Nephron progenitor cell (in vitro differentiated cells): ENCODE results near the gene ESRRB.

Experiments used
- DNase-seq: peaks from one replicate; pipeline ENCODE4 v3.0.0; 2021
- H3K27ac Mint-ChIP-seq: 2 replicates; pipeline ENCODE4 v1.8.0; 2021; ENCODE audit warnings: mild to moderate bottlenecking, moderate library complexity, mixed read lengths
- H3K27me3 Mint-ChIP-seq: 2 replicates; pipeline ENCODE4 v1.8.0; 2021; ENCODE audit warnings: mild to moderate bottlenecking, low read depth, mixed read lengths; ENCODE audit not compliant: poor library complexity
- H3K36me3 Mint-ChIP-seq: 2 replicates; pipeline ENCODE4 v1.8.0; 2021; ENCODE audit warnings: low read depth, mixed read lengths
- H3K4me1 Mint-ChIP-seq: 2 replicates; pipeline ENCODE4 v1.8.0; 2021; ENCODE audit warnings: mixed read lengths
- H3K4me3 Mint-ChIP-seq: 2 replicates; pipeline ENCODE4 v1.8.0; 2021; ENCODE audit warnings: mild to moderate bottlenecking, moderate library complexity, mixed read lengths
- H3K9me3 Mint-ChIP-seq: 2 replicates; pipeline ENCODE4 v1.8.0; 2021; ENCODE audit warnings: mild to moderate bottlenecking, moderate library complexity, mixed read lengths
- CTCF ChIP-seq: fragments of 200-600 bp; sonication (generic); IDR thresholded peaks from 2 replicates; pipeline ENCODE4 v1.5.0; 2021; ENCODE audit warnings: antibody characterized with exemption

The ESRRB gene

DNA sequence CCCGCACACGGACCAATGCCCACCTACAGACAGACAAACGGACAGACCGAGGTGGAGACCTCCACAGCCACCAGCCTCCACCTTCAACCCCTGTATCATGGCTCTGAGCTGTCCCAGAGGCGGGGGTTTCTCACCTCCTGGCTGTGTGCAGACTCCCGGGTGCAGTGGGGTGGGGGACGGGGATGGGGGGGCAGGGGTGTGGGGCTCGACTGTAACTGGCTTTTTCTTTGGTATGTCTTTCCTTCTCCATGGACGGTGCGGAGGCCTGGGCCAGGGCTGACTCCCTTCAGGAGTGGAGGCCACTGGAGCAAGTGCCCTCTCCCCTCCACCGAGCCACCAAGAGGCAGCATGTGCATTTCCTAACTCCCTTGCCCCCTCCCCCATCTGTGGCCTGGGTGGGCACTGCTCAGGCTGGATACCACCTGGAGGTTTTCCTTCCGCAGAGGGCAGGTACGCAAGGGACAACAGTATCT lies 122.6 kb downstream of the ESRRB start:
- no peak for TF ChIP-seq CTCF
- H3K27me3 Mint-ChIP-seq, result peaks cover 43% of the 10 kb centered on the region
- H3K4me1 Mint-ChIP-seq, result peaks cover 14% of the 10 kb centered on the region
- no peak overlapping the region for H3K27ac Mint-ChIP-seq
- H3K36me3 Mint-ChIP-seq, result no peaks in the 10 kb centered on the region
- H3K4me3 Mint-ChIP-seq, result no peak overlapping the region
- DNase-seq, result no peak
- H3K9me3 Mint-ChIP-seq, result no peaks in the 10 kb centered on the region

GRCh38 chr14:76498976-76499375 lies 123.0 kb downstream of the ESRRB start:
- Mint-ChIP-seq H3K27ac (no peak overlapping the region), H3K36me3 (no peaks in the 10 kb centered on the region), H3K9me3 (no peaks in the 10 kb centered on the region), H3K4me1 (peaks cover 14% of the 10 kb centered on the region), H3K27me3 (peaks cover 43% of the 10 kb centered on the region), H3K4me3 (no peak overlapping the region)
- no peak for DNase-seq
- TF ChIP-seq CTCF, result no peak

GRCh38 chr14:76499399-76499798 lies 123.5 kb downstream of the ESRRB start:
- Mint-ChIP-seq H3K27me3 (peaks cover 44% of the 10 kb centered on the region), H3K27ac (no peak overlapping the region), H3K4me3 (no peak overlapping the region), H3K4me1 (peaks cover 14% of the 10 kb centered on the region), H3K9me3 (no peaks in the 10 kb centered on the region), H3K36me3 (no peaks in the 10 kb centered on the region)
- DNase-seq, result no peak
- TF ChIP-seq CTCF, result no peak

DNA sequence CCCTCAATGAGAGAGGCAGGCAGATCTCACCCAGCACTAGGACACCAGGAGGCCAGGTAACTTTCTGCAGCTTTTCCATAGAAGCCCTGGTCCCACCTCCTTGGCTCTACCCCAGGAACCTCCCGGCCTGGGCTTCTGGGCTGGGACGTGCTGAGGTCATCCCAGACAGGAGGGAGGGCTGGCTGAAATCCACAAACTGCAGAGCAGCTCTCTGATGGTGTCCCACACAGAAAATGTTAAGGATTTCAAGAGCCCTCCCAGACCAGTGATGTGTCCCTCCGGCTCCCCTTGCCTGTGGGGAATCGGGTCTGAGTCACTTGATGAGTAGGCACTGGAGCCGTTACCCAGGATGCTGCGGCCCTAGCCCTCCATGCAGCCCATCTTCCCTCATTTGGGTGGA lies 124.1 kb downstream of the ESRRB start:
- no peak for DNase-seq
- no peak overlapping the region for H3K4me3 Mint-ChIP-seq
- peaks cover 14% of the 10 kb centered on the region for H3K4me1 Mint-ChIP-seq
- no peaks in the 10 kb centered on the region for H3K9me3 Mint-ChIP-seq
- no peak for TF ChIP-seq CTCF
- no peak overlapping the region for H3K27ac Mint-ChIP-seq
- no peaks in the 10 kb centered on the region for H3K36me3 Mint-ChIP-seq
- H3K27me3 Mint-ChIP-seq, result peaks cover 48% of the 10 kb centered on the region

DNA sequence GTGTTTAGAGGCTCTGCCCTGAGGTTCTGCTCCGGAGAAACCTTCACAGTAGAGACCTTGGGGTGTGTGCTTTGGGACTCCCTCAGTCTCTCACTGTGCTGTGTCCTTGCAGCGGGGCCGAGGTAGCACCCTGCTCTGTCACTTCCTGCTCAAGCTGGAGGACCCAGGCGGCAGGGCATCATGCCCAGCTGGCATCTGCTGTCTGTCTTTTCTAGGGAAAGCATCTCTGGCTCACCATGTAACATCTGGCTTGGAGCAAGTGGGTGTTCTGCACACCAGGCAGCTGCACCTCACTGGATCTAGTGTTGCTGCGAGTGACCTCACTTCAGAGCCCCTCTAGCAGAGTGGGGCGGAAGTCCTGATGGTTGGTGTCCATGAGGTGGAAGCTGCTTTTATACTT lies 124.5 kb downstream of the ESRRB start:
- H3K27ac Mint-ChIP-seq, result no peak overlapping the region
- peaks cover 48% of the 10 kb centered on the region for H3K27me3 Mint-ChIP-seq
- DNase-seq, result no peak
- H3K36me3 Mint-ChIP-seq, result no peaks in the 10 kb centered on the region
- H3K4me1 Mint-ChIP-seq, result peaks cover 14% of the 10 kb centered on the region
- no peaks in the 10 kb centered on the region for H3K9me3 Mint-ChIP-seq
- no peak for TF ChIP-seq CTCF
- H3K4me3 Mint-ChIP-seq, result no peak overlapping the region

DNA sequence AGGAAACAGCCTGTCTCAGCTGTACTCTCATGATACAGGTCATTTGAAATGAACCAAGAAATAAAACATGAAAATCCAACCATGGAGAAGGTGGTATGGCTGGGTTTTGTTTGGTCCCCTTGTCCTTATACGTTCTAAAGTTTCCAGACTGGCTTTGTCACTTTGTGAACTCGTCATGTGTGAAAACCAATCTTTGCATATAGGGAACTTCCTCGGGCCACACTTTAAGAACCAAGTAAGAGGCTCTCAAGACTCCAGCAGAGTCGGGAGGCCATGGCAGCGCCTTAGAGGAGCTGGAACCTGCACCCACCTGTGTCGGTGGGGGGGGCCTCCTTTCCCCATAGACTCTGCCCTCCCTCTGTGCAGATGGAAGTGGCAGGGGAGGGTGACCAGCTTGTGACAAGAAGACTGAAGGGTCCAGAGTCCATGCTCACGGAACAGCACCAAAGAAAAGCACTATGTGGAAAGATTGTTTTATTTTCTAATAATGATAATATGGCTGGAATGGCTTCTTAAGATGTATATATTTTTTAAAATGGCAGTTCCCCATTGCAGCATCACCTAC lies 125.3 kb downstream of the ESRRB start:
- TF ChIP-seq CTCF, result no peak
- no peaks in the 10 kb centered on the region for H3K36me3 Mint-ChIP-seq
- H3K27ac Mint-ChIP-seq, result no peak overlapping the region
- no peak for DNase-seq
- H3K9me3 Mint-ChIP-seq, result no peaks in the 10 kb centered on the region
- H3K27me3 Mint-ChIP-seq, result peaks cover 50% of the 10 kb centered on the region
- peaks cover 10% of the 10 kb centered on the region for H3K4me1 Mint-ChIP-seq
- H3K4me3 Mint-ChIP-seq, result no peak overlapping the region
